GM18520 (cell line): ENCODE results near the gene ARID2.

ENCODE experiments used
- ATAC-seq: cut with Tn5 transposase; IDR thresholded peaks from one replicate; pipeline ENCODE4 v1.9.1; 2021; ENCODE audit not compliant: unreplicated experiment

ARID2 gene

DNA sequence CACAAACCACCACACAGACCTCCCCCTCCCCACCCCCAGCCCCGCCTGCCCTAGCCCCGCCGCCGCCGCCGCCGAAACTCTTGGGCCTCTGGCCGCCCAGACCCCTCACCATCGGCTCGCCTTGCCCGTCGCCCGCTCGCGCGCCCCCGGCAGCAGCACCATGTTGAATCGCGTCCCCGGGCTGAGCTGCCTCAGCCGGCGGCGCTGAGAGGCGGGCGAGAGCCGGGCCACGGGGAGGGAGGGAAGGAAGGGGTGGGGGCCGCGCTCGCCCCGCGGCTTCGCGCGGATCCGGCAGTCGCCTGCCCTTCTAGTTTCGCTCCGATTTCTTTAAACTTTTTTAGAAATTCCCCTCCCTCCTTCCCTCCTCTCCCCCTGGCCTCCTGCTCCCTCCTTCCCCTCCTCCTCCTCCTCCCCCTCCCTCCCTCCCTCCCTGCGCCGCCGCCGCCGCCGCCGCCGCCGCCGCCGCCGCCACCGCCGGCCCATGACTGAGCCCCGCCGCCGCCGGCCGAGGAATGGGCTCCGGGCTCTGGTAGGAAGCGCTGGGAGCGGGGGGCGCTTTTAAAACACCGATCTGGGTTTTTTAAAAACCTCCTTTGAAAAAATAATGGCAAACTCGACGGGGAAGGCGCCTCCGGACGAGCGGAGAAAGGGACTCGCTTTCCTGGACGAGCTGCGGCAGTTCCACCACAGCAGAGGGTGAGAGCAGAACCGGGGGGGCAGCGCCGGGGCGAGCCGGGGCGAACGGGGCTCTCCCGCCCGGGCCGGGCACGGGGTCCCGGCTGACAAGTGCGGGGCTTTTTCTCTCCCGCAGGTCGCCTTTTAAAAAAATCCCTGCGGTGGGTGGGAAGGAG lies at the start of gene ARID2:
Gene ARID2, plus strand, starts transcription at position 474 of the 851 bp plus-strand sequence. Its CDS starts 131 bp downstream, at position 605.
- ATAC-seq: peak; percentile 0

- no peak for ATAC-seq
Observed at GRCh38 chr12:45680362-45680761, 49.1 kb upstream of the ARID2 start.

- ATAC-seq: no peak
Observed at GRCh38 chr12:45681465-45681864, 48.0 kb upstream of the ARID2 start.

DNA sequence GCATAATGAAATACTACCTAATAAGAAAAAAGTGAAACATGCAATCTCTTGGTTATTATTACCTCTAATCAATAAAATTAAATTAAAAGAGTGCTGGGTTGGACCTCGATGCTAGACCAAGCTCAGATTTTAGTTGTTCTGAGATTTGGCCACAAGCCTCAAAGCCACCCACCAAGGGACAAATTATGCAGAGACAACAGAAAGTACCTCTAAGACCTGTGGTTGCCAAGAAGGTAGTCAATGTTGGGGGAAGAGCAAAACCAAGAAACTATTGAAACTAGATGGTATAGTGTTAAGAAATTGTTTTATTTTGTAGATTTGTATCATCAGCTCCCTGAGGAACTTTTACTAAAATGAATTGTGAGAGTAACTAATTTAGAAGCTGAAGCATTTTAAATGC lies 43.8 kb upstream of the ARID2 start:
- ATAC-seq: peak; percentile 71

GRCh38 chr12:45687081-45688015 lies 42.2 kb upstream of the ARID2 start:
- ATAC-seq: no peak

DNA sequence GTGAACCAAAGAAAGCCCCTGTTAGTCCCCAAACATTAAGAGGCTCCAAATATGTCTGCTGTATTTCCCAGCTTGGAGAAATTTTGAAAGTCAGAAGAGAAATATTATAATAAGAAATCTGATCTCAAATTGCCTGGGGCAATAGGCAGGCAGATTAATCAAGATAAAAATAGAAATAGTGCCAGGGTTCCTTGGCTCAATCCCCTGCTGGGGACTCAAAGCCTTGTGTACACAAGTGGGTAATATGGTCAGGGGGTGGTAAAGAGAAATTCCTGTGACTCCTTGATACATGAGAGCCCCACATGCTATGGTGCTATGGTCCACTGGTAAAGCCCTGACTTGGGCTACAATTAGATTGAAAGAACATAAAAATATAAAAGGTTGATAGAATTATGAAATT lies 41.3 kb upstream of the ARID2 start:
- ATAC-seq: no peak

DNA sequence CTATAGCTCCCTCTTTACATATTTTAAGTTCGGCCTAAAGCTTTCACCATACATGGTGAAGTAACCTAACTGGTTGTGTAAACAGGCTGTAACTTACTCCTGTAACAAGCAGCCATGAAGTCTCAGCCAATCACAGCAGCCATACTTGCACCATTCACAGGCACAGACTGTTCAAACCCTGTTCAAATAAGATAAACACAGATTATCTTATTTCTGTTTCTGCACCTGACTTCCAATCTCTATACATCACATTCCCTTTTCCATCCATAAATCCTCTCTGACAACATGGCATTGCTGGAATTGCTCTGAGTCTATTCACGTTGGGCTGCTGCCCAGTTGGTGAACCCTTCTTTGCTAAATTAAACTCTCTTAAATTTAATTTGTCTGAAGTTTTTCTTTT lies 34.5 kb upstream of the ARID2 start:
- no peak for ATAC-seq

DNA sequence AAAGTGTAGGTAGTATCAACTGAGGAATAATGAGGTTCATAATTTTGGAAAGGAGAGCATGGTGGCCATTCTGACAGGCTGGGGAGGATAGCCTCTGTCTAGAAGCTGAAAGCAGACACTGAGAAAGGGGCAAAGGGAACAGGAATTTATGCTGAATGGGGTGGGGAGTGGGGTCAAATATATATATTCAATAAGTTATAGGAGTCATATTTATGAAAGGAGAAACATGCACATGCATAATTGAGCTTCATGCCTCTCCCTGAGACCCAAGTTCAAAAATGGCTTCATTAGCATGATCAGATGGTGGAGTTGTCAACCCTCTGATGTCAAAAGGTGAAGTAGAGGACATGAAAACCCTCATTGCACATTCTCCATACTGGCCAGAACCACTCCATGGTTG lies 33.9 kb upstream of the ARID2 start:
- no peak for ATAC-seq

DNA sequence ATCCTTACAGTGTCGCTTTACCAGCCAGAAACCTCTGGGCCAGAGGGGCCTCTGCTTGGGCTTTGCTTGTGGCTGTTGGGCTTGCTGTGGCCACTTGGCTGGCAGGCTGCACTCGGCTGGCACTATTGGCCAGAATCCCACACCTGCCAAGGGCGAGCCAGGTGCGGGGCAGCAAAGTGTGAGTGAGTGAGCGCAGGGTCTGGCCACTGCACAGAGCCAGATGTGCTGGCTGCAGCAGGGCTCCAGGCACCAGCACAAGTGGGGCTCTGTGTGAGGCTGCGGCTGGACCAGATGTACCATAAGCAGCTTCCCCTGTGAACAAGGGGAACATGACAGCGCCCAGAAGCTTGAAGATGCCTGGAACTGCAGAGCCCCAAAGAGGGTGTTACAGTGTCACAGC lies 33.5 kb upstream of the ARID2 start:
- no peak for ATAC-seq

DNA sequence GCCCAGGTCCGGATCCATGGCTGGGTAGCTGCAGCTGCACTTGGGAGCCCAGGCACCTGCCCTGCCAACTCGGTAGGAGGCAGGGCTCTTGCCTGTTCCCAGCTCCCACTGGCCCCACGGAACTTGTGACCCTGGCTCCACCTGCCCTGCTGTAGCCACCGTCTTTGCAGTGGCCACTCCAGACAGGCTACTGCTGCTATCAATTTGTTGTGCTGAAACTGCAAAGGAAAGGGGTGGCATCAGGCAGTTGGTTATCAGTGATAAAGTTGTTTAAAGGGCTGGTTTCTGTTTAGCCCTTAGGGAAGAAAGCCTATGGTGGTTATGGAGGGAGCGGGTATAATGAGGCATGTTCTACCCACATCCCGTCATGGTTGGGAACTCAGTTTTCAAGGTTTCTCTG lies 32.1 kb upstream of the ARID2 start:
- no peak for ATAC-seq

DNA sequence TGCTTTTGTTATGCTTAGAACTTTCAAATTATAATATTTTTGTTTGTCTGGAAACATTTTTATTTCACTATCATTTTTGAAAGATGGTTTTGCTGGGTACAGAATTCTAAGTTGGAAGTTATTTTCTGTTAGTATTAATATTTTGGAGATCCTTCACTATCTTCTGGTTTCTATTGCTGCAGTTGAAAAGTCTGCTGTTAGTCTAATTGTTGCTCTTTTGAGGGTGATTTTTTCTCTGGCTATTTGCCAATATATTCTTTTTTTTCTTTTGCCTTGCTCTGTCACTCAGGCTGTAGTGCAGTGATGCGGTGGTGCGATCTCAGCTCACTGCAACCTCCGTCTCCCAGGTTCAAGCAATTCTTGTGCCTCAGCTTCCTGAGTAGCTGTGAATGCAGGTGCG lies 28.2 kb upstream of the ARID2 start:
- no peak for ATAC-seq

- no peak for ATAC-seq
Observed at GRCh38 chr12:45703942-45704341, 25.6 kb upstream of the ARID2 start.

GRCh38 chr12:45704968-45705367 lies 24.5 kb upstream of the ARID2 start:
- ATAC-seq: no peak

DNA sequence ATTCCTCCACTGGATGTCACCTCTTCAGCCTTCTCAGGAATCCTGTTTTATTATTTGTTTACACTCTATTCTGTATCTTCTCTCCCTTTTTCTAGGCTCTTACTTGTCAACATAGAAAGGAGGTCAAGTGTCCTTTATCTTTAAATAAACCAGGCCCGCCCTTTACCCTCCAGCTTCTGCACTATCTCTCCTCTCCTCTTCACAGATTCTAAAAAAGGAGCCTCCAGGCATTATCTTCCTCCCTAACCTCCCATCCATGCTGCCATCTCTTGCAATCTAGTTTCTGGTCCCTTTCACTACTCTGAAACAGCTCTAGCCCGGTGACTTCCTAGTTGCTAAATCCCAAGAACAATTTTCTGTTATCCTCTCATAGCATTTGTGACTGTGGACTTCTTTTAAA lies 24.1 kb upstream of the ARID2 start:
- ATAC-seq: no peak

GRCh38 chr12:45707241-45707857 lies 22.2 kb upstream of the ARID2 start:
- no peak for ATAC-seq

- ATAC-seq: no peak
Observed at GRCh38 chr12:45708363-45708762, 21.1 kb upstream of the ARID2 start.

DNA sequence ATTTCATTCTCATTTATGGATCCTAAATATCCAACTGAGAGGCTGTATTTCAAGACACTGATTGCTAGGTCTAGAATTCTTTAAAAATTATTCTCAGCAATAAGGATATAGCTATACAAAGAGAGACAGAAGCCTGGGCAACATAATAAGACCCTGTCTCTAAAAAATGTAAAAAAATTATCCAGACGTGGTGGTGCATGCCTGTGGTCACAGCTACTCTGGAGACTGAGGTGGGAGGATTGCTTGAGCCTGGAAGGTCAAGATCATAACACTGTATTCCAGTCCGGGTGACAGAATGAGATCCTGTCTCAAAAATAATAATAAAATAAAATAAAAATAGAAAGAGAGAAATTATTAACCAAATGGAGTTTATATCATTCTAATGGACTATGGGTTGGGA lies 20.6 kb upstream of the ARID2 start:
- no peak for ATAC-seq

DNA sequence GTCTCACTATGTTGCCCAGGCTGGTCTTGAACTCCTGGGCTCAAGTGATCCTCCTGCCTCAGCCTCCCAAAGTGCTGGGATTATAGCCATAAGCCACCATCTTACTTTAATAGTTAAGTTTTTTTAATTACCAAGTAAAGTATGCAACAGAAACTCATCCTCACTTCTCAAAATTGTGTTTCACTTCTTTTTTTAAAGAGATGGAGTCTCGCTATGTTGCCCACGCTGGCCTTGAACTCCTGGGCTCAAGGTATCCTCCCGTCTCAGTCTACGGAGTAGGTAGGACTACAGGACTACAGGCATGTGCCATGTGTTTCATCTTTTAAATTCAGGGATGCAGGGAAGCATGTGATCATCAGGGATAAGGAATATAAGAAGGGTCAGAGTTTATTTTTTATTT lies 17.2 kb upstream of the ARID2 start:
- ATAC-seq: no peak

- ATAC-seq: no peak
Observed at GRCh38 chr12:45713078-45713477, 16.4 kb upstream of the ARID2 start.

GRCh38 chr12:45718306-45718705 lies 11.2 kb upstream of the ARID2 start:
- no peak for ATAC-seq

GRCh38 chr12:45720069-45720468 lies 9.4 kb upstream of the ARID2 start:
- no peak for ATAC-seq

DNA sequence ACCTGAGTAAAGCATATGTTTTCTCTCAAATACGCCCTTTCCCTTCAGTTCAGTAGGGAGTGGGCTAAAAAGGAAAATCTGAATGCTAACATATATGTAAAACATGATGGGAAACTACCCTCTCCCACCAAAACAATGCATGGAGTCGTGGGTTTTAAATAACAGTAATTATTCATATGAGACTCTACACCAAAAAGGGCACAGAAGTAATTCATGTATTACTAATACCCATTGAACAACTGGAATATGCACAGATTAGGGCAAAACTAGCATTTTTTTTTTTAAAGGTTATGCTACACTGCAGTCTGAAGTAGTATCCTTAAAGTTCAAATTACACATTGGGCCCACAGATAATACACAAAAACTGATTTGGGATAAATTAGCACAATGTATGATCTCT lies 8.1 kb upstream of the ARID2 start:
- ATAC-seq: no peak
